T-helper 2 cell treated with Interferon-gamma antibody and Interleukin-4, amounts not matched to agents 5 μg/mL and 100 μg/mL, for 36 hours (primary cell): ENCODE results near the gene DAAM1.

Source experiments
- DNase-seq: peaks from one replicate; pipeline ENCODE4 v3.0.0; 2021; ENCODE audit warnings: low spot score
- H3K27ac Mint-ChIP-seq: one replicate; pipeline ENCODE4 v1.8.0; 2021; ENCODE audit warnings: mild to moderate bottlenecking, mixed read lengths
- H3K27me3 Mint-ChIP-seq: one replicate; pipeline ENCODE4 v1.8.0; 2021; ENCODE audit warnings: low read depth, mixed read lengths
- H3K36me3 Mint-ChIP-seq: one replicate; pipeline ENCODE4 v1.8.0; 2021; ENCODE audit warnings: low read depth, mixed read lengths
- H3K4me1 Mint-ChIP-seq: one replicate; pipeline ENCODE4 v1.8.0; 2021; ENCODE audit warnings: low read depth, mixed read lengths
- H3K4me3 Mint-ChIP-seq: one replicate; pipeline ENCODE4 v1.8.0; 2022; ENCODE audit warnings: mild to moderate bottlenecking, moderate library complexity, mixed read lengths
- H3K9me3 Mint-ChIP-seq: one replicate; pipeline ENCODE4 v1.8.0; 2021; ENCODE audit warnings: mixed read lengths

DAAM1 gene

GRCh38 chr14:59246566-59246965, 58.1 kb downstream of the DAAM1 start:
- Mint-ChIP-seq H3K4me3 (no peak overlapping the region), H3K4me1 (peaks cover 5% of the 10 kb centered on the region), H3K27me3 (peaks cover 5% of the 10 kb centered on the region), H3K9me3 (no peaks in the 10 kb centered on the region), H3K36me3 (no peaks in the 10 kb centered on the region), H3K27ac (no peak overlapping the region)
- no peak for DNase-seq

DNA sequence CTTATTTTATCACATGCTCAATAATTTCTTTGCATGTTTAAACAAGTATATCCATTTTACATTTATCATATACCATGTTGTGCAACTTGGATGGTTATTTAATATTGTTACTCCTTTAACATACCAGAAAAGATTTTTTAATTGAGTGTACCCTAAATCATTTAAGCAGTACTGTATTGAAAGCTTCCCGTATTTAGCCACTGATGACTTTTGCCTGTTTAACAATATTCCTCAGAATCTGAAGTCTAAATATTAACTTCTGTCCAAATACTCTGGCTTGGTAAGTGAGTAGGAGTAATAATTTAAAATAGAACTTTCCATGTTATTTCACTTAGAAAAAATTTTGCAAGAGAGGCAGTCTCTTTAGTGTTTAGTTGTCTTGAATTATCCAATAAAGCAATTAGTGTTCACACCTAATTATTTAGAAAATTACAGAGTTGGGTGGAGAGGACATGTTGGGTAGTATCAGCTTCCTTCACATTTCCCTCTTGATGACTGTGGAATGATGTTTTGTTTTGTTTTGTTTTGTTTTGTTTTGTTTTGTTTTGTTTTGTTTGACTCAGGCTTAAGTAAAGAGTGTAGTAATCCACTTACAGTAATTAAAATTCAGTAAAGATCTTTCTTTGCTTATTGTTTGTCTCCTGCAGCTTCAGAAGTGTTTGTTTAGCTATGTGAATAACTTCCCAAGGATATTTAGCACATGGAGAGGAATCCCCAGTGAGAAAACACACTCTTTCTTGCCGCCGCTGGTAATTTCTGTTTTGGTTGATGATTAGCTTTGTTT, 59.5 kb downstream of the DAAM1 start:
- no peak for DNase-seq
- Mint-ChIP-seq H3K27ac (no peak overlapping the region), H3K4me1 (peaks cover 5% of the 10 kb centered on the region), H3K9me3 (no peaks in the 10 kb centered on the region), H3K27me3 (peaks cover 5% of the 10 kb centered on the region), H3K4me3 (no peak overlapping the region), H3K36me3 (no peaks in the 10 kb centered on the region)

GRCh38 chr14:59249029-59249428, 60.6 kb downstream of the DAAM1 start:
- Mint-ChIP-seq H3K9me3 (no peaks in the 10 kb centered on the region), H3K27ac (no peak overlapping the region), H3K4me1 (peaks cover 5% of the 10 kb centered on the region), H3K36me3 (no peaks in the 10 kb centered on the region), H3K27me3 (peaks cover 5% of the 10 kb centered on the region), H3K4me3 (no peak overlapping the region)
- DNase-seq: no peak

DNA sequence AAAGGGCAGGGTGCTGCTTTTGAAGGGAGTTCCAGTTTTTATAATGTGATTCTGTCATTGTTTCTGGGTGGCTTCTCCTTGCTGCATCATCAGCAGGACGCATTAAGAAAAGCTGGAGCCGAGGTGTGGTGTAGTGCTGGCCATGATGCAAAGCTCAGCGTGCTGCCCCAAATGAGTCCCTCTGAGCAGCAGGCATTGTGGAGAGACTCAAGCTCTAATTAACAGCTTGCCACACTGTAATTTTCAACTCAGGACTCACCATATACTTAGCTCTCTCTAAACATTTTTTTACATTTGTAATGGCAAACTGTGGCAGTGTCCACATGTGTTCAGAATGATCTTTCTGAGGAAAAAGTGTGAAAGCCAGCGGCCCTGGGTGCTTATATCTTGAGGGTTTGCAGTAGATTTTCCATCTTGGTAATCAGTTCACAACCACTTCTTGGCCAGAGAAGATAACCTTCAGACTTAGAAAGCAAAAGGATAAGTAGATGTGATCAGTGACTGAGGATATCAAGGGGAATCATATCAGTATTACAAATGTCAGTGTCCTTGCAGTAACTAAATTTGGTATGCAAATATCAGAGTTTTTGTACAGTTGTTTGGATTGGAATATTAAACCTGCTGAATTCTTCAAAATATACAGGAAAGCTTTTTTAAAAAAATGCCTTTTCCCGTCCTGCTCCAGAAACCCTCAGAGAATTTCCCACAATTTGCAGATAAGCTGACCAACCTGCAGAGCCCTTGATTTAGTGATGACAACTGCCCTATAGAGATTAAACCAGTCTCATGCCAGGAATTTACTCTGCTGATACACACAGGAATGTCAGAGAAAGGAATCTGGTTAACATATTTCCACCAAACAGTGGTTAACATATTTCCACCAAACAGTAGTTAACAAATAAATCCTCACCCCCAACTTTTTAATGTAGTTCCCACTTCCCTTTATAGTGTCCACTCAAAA, 63.6 kb downstream of the DAAM1 start:
- no peak for DNase-seq
- no peak overlapping the region for H3K4me3 Mint-ChIP-seq
- H3K4me1 Mint-ChIP-seq: no peaks in the 10 kb centered on the region
- no peaks in the 10 kb centered on the region for H3K9me3 Mint-ChIP-seq
- H3K36me3 Mint-ChIP-seq: no peaks in the 10 kb centered on the region
- peaks cover 5% of the 10 kb centered on the region for H3K27me3 Mint-ChIP-seq
- no peak overlapping the region for H3K27ac Mint-ChIP-seq

DNA sequence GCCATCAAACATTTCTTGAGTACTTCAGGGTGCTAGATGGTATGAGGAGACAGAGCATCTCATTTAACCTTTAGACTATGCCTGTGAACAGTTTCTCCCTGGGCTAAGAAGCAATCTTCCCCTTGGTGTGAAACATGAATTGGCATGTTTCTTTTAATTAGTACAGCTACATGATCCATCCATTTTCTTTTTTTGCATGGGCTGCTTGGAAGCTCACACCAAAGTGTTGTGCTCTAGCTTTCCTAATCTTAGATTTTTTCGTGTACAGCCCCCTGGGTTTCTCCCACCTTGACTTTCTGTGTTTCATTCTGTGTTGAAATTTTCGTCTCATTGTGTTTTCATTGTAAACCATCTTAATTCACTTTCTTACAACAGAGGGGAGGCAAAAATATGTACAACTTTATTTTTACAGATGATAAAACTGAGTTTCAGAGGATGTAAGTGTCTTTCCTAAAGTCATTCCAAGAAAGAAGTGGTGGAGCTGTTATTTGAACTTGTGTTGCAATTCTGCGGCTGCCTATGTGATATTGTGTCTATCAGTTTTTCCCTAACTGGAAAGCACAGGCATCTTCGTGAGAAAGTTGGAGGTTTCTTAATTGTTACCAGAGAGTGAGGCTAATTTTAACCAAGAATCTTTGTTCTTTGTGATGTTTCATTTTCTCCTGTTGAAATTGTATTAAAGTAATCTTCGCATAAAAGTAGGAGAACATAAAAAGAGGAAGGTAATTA, 64.5 kb downstream of the DAAM1 start:
- Mint-ChIP-seq H3K9me3 (no peaks in the 10 kb centered on the region), H3K27ac (no peak overlapping the region), H3K27me3 (peaks cover 5% of the 10 kb centered on the region), H3K36me3 (no peaks in the 10 kb centered on the region), H3K4me3 (no peak overlapping the region), H3K4me1 (no peaks in the 10 kb centered on the region)
- DNase-seq: no peak

DNA sequence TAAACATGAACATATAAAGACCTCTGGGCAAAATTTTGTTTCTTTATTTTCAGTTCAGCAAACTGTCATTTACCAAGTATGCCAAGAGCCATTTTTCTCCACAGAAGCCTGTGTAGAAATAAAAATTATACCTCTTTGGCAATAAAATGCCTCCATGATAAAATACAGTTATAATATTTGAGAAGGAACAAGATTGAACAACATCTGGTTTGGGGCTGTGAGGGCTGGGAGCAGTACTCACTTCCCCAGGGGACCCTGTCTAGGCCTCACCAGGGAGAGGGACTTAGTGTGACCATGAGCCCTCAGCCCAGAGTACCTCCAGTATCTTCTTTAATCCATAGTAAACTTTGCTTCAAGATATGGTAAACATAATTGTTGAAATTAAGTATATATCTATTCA, 65.1 kb downstream of the DAAM1 start:
- H3K27ac Mint-ChIP-seq: no peak overlapping the region

DNA sequence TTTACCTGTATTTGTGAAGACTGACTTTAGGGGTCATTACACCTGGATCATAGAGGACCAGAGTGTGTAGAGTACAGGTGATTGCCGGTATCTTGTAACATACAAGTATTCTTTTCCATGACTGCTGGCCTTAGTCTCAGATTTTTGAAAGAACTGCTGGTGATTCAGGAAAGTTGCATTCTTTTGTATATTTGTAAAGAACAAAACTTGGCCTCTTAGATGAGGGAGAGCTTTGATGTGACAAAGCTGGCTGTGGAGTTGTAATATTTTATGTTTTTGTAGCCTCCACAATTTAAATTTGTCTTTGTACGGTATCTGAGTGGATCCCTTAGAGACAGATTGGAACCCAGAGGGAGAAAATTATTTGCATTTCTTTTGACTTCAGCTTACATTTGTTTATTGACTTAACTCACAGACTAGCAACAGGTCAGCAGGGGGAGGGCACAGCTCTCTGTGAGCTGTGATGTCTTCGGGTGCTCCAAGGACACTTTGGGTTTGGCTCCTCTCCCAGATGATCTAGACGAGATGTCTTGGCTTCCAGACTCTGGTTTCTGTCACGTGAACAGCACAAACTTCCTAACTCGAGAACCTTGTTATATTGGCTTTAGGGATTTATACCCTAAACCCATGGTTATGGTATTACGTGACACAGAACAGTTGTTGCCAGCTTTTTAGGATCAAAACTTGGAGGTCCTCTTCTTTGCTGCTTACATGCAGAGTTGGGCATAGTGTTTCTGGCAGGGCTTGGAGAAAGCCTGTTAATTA, 65.9 kb downstream of the DAAM1 start:
- Mint-ChIP-seq H3K36me3 (no peaks in the 10 kb centered on the region), H3K4me3 (no peak overlapping the region), H3K9me3 (no peaks in the 10 kb centered on the region)

More for the DNA sequence above, 65.1 kb downstream of the DAAM1 start:
- Mint-ChIP-seq H3K9me3 (no peaks in the 10 kb centered on the region), H3K27me3 (peaks cover 5% of the 10 kb centered on the region), H3K4me1 (no peaks in the 10 kb centered on the region), H3K36me3 (no peaks in the 10 kb centered on the region), H3K4me3 (no peak overlapping the region)
- no peak for DNase-seq

GRCh38 chr14:59254911-59255545, 66.6 kb downstream of the DAAM1 start:
- DNase-seq: no peak
- H3K9me3 Mint-ChIP-seq: no peaks in the 10 kb centered on the region
- H3K36me3 Mint-ChIP-seq: no peaks in the 10 kb centered on the region
- H3K27ac Mint-ChIP-seq: no peak overlapping the region
- peaks cover 2% of the 10 kb centered on the region for H3K4me1 Mint-ChIP-seq
- no peak overlapping the region for H3K4me3 Mint-ChIP-seq
- peaks cover 3% of the 10 kb centered on the region for H3K27me3 Mint-ChIP-seq

More for the DNA sequence above, 65.9 kb downstream of the DAAM1 start:
- Mint-ChIP-seq H3K27me3 (peaks cover 5% of the 10 kb centered on the region), H3K4me1 (peaks cover under 1% of the 10 kb centered on the region), H3K27ac (no peak overlapping the region)
- DNase-seq: no peak

DNA sequence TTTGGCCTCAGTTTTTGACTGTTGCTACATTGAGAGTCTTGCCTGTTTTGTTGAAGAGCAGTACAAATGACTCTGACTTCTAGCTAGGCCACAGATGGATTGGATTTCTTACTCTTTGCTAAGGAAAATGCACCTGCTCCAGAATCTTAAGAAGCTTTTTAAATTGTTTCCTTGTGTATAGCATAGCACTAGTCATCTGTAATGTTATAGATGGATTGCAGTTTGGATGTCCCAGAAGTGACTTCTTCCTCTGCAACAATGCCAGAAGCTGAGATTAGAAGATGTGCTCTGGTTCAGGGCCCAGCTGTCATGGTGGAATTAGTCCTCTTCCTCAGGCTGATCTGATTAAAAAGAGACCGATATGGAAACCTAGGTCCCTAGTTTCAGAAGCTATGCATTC, 67.9 kb downstream of the DAAM1 start:
- Mint-ChIP-seq H3K27ac (no peak overlapping the region), H3K4me1 (peaks cover 2% of the 10 kb centered on the region), H3K9me3 (no peaks in the 10 kb centered on the region), H3K4me3 (no peak overlapping the region), H3K27me3 (no peaks in the 10 kb centered on the region), H3K36me3 (no peaks in the 10 kb centered on the region)
- no peak for DNase-seq

GRCh38 chr14:59261334-59261733, 72.9 kb downstream of the DAAM1 start:
- no peak overlapping the region for H3K4me3 Mint-ChIP-seq
- H3K27me3 Mint-ChIP-seq: no peaks in the 10 kb centered on the region
- peaks cover 13% of the 10 kb centered on the region for H3K4me1 Mint-ChIP-seq
- H3K9me3 Mint-ChIP-seq: no peaks in the 10 kb centered on the region
- H3K27ac Mint-ChIP-seq: no peak overlapping the region
- no peak for DNase-seq
- H3K36me3 Mint-ChIP-seq: peaks cover 13% of the 10 kb centered on the region

GRCh38 chr14:59262717-59263454, 74.4 kb downstream of the DAAM1 start:
- H3K4me3 Mint-ChIP-seq: no peak overlapping the region
- no peaks in the 10 kb centered on the region for H3K27me3 Mint-ChIP-seq
- no peak for DNase-seq
- no peak overlapping the region for H3K27ac Mint-ChIP-seq
- peaks cover 13% of the 10 kb centered on the region for H3K36me3 Mint-ChIP-seq
- peaks cover 18% of the 10 kb centered on the region for H3K4me1 Mint-ChIP-seq
- H3K9me3 Mint-ChIP-seq: no peaks in the 10 kb centered on the region

GRCh38 chr14:59265808-59266207, 77.3 kb downstream of the DAAM1 start:
- peak; percentile 59 for DNase-seq
- Mint-ChIP-seq H3K4me3 (no peak overlapping the region), H3K4me1 (peaks cover 16% of the 10 kb centered on the region), H3K36me3 (peaks cover 16% of the 10 kb centered on the region), H3K27me3 (no peaks in the 10 kb centered on the region), H3K9me3 (no peaks in the 10 kb centered on the region), H3K27ac (no peak overlapping the region)
